Suprapubic skin (tissue), 4 donors: ENCODE results near the gene ITPRID2. TPM values are rescaled to one million over a fixed set of nuclear protein-coding genes. Genes with fewer than 3 reads are reported as not detected.

ENCODE experiments used
- DNase-seq, 2 donors: peaks; one replicate each; pipeline ENCODE4 v3.0.0-alpha.2; 2019; ENCODE audit warnings: low spot score in 2 of 2
- H3K27ac ChIP-seq: fragments of 200-600 bp; sonication (generic); one replicate; pipeline ENCODE4 v1.5.1; 2019
- H3K27me3 ChIP-seq: fragments of 200-600 bp; sonication (generic); one replicate; pipeline ENCODE4 v1.5.1; 2019
- H3K36me3 ChIP-seq: fragments of 200-600 bp; sonication (generic); one replicate; pipeline ENCODE4 v1.5.1; 2019
- H3K4me1 ChIP-seq: fragments of 200-600 bp; sonication (generic); one replicate; pipeline ENCODE4 v1.5.1; 2019
- H3K4me3 ChIP-seq: fragments of 200-600 bp; sonication (generic); one replicate; pipeline ENCODE4 v1.5.1; 2019; ENCODE audit warnings: mild to moderate bottlenecking
- H3K9me3 ChIP-seq: fragments of 200-600 bp; sonication (generic); one replicate; pipeline ENCODE4 v1.5.1; 2019
- EP300 ChIP-seq: sonication (generic); formaldehyde crosslinking; IDR thresholded peaks from one replicate; pipeline ENCODE4 v1.6.1; 2017; ENCODE audit warnings: antibody characterized with exemption
- POLR2A ChIP-seq, 2 donors: fragments of 450-650 bp; IDR thresholded peaks; one replicate each; pipeline ENCODE4 v1.6.1; 2017; ENCODE audit warnings: antibody characterized with exemption in 2 of 2, mild to moderate bottlenecking in 2 of 2, moderate library complexity in 2 of 2
- POLR2AphosphoS5 ChIP-seq, 3 donors: sonication (generic); formaldehyde crosslinking; IDR thresholded peaks; one replicate each; pipeline ENCODE4 v1.6.1; 2017; ENCODE audit warnings: antibody characterized with exemption in 3 of 3
- WGBS: methylation state at CpG from one replicate; pipeline ENCODE4 v1.1.5; 2018; 5-methylcytosine and 5-hydroxymethylcytosine counted together
- total RNA-seq, 4 donors: library from RNA; depleted of rRNA; stranded (reverse); fragments of >200 nt; gene quantifications; one replicate each; pipeline ENCODE4 v1.1.0, GENCODE V29; 2016
- TF ChIP-seq, protein P1 (sequence below), 2 donors: fragments of 200-600 bp in 1 of 2; fragments of 450-650 bp in 1 of 2; sonication (generic) in 1 of 2; IDR thresholded peaks; one replicate each; pipeline ENCODE4 v1.5.1; 2016 to 2019; ENCODE audit warnings: antibody characterized with exemption in 2 of 2, mild to moderate bottlenecking in 1 of 2, moderate library complexity in 1 of 2

ITPRID2 gene
- total RNA-seq, 4 donors from 2014 or later: 172 to 288 (median 242) TPM

- no peaks in the 10 kb centered on the region for H3K9me3 ChIP-seq
- H3K27me3 ChIP-seq: no peaks in the 10 kb centered on the region
- no peak overlapping the region for H3K27ac ChIP-seq
- H3K4me1 ChIP-seq: peaks cover 4% of the 10 kb centered on the region
- no peak overlapping the region for H3K4me3 ChIP-seq
- DNase-seq: no peak
- TF ChIP-seq POLR2A (IDR thresholded peaks at IDR 0.05): no peak
- TF ChIP-seq, protein P1, sequence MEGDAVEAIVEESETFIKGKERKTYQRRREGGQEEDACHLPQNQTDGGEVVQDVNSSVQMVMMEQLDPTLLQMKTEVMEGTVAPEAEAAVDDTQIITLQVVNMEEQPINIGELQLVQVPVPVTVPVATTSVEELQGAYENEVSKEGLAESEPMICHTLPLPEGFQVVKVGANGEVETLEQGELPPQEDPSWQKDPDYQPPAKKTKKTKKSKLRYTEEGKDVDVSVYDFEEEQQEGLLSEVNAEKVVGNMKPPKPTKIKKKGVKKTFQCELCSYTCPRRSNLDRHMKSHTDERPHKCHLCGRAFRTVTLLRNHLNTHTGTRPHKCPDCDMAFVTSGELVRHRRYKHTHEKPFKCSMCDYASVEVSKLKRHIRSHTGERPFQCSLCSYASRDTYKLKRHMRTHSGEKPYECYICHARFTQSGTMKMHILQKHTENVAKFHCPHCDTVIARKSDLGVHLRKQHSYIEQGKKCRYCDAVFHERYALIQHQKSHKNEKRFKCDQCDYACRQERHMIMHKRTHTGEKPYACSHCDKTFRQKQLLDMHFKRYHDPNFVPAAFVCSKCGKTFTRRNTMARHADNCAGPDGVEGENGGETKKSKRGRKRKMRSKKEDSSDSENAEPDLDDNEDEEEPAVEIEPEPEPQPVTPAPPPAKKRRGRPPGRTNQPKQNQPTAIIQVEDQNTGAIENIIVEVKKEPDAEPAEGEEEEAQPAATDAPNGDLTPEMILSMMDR (IDR thresholded peaks at IDR 0.05): no peak
- TF ChIP-seq EP300: no peak
- TF ChIP-seq POLR2AphosphoS5 (IDR thresholded peaks at IDR 0.05): no peak
- 74% methylated on average over 1 of the region's 1 CpG for WGBS
- H3K36me3 ChIP-seq: no peaks in the 10 kb centered on the region
These were observed 19.4 kb upstream of the ITPRID2 start for GRCh38 chr2:181872178-181872577.

DNA sequence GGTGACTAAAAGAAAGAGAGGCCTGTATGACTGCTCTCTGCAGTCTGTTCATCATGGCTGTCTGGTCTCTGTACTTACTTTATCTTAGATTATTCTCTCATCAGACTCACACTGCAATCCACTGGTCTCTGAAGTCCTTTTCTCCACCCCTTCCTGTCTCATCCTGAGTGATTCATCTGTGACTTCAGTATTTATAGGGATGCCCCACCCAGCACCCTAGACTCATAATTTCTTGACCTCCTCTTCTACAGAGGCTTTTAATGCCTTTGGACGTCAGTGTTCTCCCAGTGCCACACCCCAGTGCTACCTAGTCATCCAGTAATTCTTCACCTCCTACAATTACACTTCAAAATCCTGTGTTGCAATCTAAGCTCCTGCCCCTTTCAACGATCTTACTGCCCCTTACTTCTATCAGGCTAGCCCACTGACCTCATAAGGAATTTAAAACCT lies 14.9 kb upstream of the ITPRID2 start:
- no peaks in the 10 kb centered on the region for H3K9me3 ChIP-seq
- no peak for DNase-seq
- H3K4me3 ChIP-seq: no peak overlapping the region
- peaks cover 6% of the 10 kb centered on the region for H3K4me1 ChIP-seq
- H3K36me3 ChIP-seq: no peaks in the 10 kb centered on the region
- peak overlapping the region; percentile 37 for H3K27ac ChIP-seq
- 27% methylated on average over 2 of the region's 2 CpGs for WGBS
- no peaks in the 10 kb centered on the region for H3K27me3 ChIP-seq
- TF ChIP-seq, protein P1 (IDR thresholded peaks at IDR 0.05): no peak

DNA sequence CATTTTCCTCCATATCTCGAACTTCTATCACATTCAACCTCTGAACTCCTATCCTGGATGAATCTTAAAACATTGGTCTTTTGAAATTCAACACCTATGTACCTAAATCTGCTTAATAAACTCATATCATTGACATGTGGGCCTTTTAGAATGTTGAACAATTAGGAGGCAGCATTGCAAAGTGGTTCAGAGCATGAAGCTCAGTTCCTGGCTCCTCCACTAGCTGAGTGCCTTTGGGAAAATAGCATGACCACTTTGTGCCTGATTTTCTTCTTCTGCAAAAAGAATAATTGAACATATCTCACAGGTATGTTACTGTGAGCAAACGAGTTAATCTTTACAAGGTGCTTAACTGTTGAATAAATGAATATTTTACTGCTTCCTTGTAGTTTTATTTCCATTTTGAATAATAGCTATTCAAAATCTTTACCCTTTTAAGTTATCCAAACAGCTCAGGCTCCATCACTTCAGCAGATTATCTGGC lies 14.3 kb upstream of the ITPRID2 start:
- no peaks in the 10 kb centered on the region for H3K9me3 ChIP-seq
- DNase-seq: no peak
- peak overlapping the region; percentile 37 for H3K27ac ChIP-seq
- WGBS: 69% methylated on average over 2 of the region's 2 CpGs
- no peaks in the 10 kb centered on the region for H3K27me3 ChIP-seq
- peaks cover 6% of the 10 kb centered on the region for H3K4me1 ChIP-seq
- H3K36me3 ChIP-seq: no peaks in the 10 kb centered on the region
- H3K4me3 ChIP-seq: no peak overlapping the region
- TF ChIP-seq EP300 (no peak), POLR2A (IDR thresholded peaks at IDR 0.05) (no peak), POLR2AphosphoS5 (IDR thresholded peaks at IDR 0.05) (no peak)
- TF ChIP-seq, protein P1 (IDR thresholded peaks at IDR 0.05): no peak

DNA sequence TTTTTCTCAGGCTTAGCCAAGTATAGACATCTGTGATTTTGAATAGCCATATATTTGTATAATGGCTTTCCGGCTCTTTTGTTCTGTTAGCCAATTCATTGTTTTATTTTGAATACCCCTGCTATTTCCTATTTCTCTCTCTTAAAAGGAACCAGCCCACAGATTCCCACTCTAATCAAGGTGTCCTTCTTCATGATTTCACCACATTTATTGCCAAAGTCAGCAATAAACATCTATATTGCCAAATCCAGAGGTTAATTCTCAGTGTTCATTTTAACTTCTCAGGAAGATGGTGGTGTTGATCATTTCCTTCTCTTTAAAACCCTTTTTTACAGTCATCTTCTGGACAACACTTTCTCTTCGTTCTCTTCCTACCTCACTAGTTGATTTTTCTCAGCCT lies 13.1 kb upstream of the ITPRID2 start:
- Histone ChIP-seq H3K4me3 (no peak overlapping the region), H3K27me3 (no peaks in the 10 kb centered on the region), H3K36me3 (no peaks in the 10 kb centered on the region), H3K4me1 (peaks cover 6% of the 10 kb centered on the region), H3K27ac (no peak overlapping the region), H3K9me3 (no peaks in the 10 kb centered on the region)
- no peak for DNase-seq
- TF ChIP-seq, protein P1 (IDR thresholded peaks at IDR 0.05): no peak
- TF ChIP-seq EP300: no peak
- no peak for TF ChIP-seq POLR2AphosphoS5 (IDR thresholded peaks at IDR 0.05)
- WGBS: 38% methylated on average over 2 of the region's 2 CpGs

GRCh38 chr2:181879295-181879694 lies 12.2 kb upstream of the ITPRID2 start:
- Histone ChIP-seq H3K4me1 (peaks cover 6% of the 10 kb centered on the region), H3K9me3 (no peaks in the 10 kb centered on the region), H3K27me3 (no peaks in the 10 kb centered on the region), H3K36me3 (no peaks in the 10 kb centered on the region), H3K27ac (no peak overlapping the region), H3K4me3 (no peak overlapping the region)
- no peak for DNase-seq
- TF ChIP-seq POLR2A (IDR thresholded peaks at IDR 0.05): no peak
- TF ChIP-seq, protein P1 (IDR thresholded peaks at IDR 0.05): no peak
- TF ChIP-seq POLR2AphosphoS5 (IDR thresholded peaks at IDR 0.05): no peak
- TF ChIP-seq EP300: no peak
- WGBS: 95% methylated on average over 2 of the region's 2 CpGs
